Neural progenitor cell (in vitro differentiated cells): ENCODE data around the gene RAD51B. TPM values are rescaled to one million over a fixed set of nuclear protein-coding genes. Genes with fewer than 3 reads are reported as not detected.

Source experiments
- DNase-seq: peaks from one replicate; pipeline ENCODE4 v3.0.0-alpha.2; 2016; ENCODE audit warnings: low spot score
- H2AFZ ChIP-seq: fragments of 200-600 bp; sonication (generic); replicated peaks from 2 replicates; pipeline ENCODE4 v1.6.1; 2016; ENCODE audit warnings: antibody characterized with exemption
- H3F3A ChIP-seq: fragments of 200-600 bp; sonication (generic); 2 replicates; pipeline ENCODE4 v1.6.1; 2016; ENCODE audit warnings: antibody characterized with exemption, low read depth
- H3K27ac ChIP-seq: fragments of 200-600 bp; sonication (generic); 2 replicates; pipeline ENCODE4 v1.5.1; 2016; ENCODE audit warnings: mild to moderate bottlenecking
- H3K27me3 ChIP-seq: fragments of 200-600 bp; sonication (generic); 2 replicates; pipeline ENCODE4 v1.6.1; 2016; ENCODE audit warnings: mild to moderate bottlenecking, moderate library complexity
- H3K36me3 ChIP-seq: fragments of 200-600 bp; sonication (generic); 2 replicates; pipeline ENCODE4 v1.5.1; 2016
- H3K4me1 ChIP-seq: fragments of 200-600 bp; sonication (generic); 2 replicates; pipeline ENCODE4 v1.6.1; 2016; ENCODE audit warnings: mixed run types
- H3K4me2 ChIP-seq: fragments of 200-600 bp; sonication (generic); 2 replicates; pipeline ENCODE4 v1.6.1; 2016
- H3K4me3 ChIP-seq: fragments of 200-600 bp; sonication (generic); 2 replicates; pipeline ENCODE4 v1.5.1; 2016
- H3K79me2 ChIP-seq: fragments of 200-600 bp; sonication (generic); 2 replicates; pipeline ENCODE4 v1.6.1; 2016; ENCODE audit warnings: low read depth
- H3K9ac ChIP-seq: fragments of 200-600 bp; sonication (generic); 2 replicates; pipeline ENCODE4 v1.6.1; 2016
- H3K9me3 ChIP-seq: fragments of 200-600 bp; sonication (generic); 2 replicates; pipeline ENCODE4 v1.5.1; 2016; ENCODE audit warnings: low read depth
- H4K20me1 ChIP-seq: fragments of 200-600 bp; sonication (generic); 2 replicates; pipeline ENCODE4 v1.6.1; 2016; ENCODE audit warnings: low read depth
- H3K27ac Mint-ChIP-seq: 3 replicates; pipeline ENCODE4 v1.8.0; 2021; ENCODE audit warnings: mixed read lengths
- H3K27me3 Mint-ChIP-seq: 2 replicates; pipeline ENCODE4 v1.8.0; 2022; ENCODE audit warnings: low read depth, mild to moderate bottlenecking, inconsistent platforms, moderate library complexity, mixed read lengths; ENCODE audit not compliant: insufficient read depth
- H3K36me3 Mint-ChIP-seq: 3 replicates; pipeline ENCODE4 v1.8.0; 2021; ENCODE audit warnings: mixed read lengths
- H3K4me1 Mint-ChIP-seq: 3 replicates; pipeline ENCODE4 v1.8.0; 2021; ENCODE audit warnings: mixed read lengths
- H3K4me3 Mint-ChIP-seq: 3 replicates; pipeline ENCODE4 v1.8.0; 2021; ENCODE audit warnings: mild to moderate bottlenecking, moderate library complexity, mixed read lengths
- H3K9me3 Mint-ChIP-seq: 3 replicates; pipeline ENCODE4 v1.8.0; 2020; ENCODE audit warnings: mixed read lengths
- CTCF ChIP-seq: fragments of 200-600 bp; sonication (generic); IDR thresholded peaks from 2 replicates; pipeline ENCODE4 v1.5.1; 2017; ENCODE audit warnings: antibody characterized with exemption, mild to moderate bottlenecking
- EZH2 ChIP-seq: fragments of 200-600 bp; sonication (generic); IDR thresholded peaks from 2 replicates; pipeline ENCODE4 v1.6.1; 2017; ENCODE audit warnings: antibody characterized with exemption, mild to moderate bottlenecking, moderate library complexity
- EZH2phosphoT487 ChIP-seq: fragments of 200-600 bp; sonication (generic); IDR thresholded peaks from 2 replicates; pipeline ENCODE4 v1.6.1; 2017; ENCODE audit warnings: antibody characterized with exemption
- total RNA-seq: library from RNA; depleted of rRNA; stranded (reverse); fragments of >200 nt; gene quantifications from 2 replicates; pipeline ENCODE4 v1.2.3, GENCODE V29; 2015; ENCODE audit warnings: low replicate concordance

Gene RAD51B
- total RNA-seq, 1 donor from 2014 or later: 50.5 TPM

GRCh38 chr14:68766299-68767247 lies 947.0 kb downstream of the RAD51B start:
- peaks cover 9% of the 10 kb centered on the region for H3K27me3 Mint-ChIP-seq
- H3K27ac ChIP-seq: no peak overlapping the region
- peak overlapping the region; percentile 52 for H3K4me3 Mint-ChIP-seq
- H3K27ac Mint-ChIP-seq: peak overlapping the region; percentile 88
- H3K4me1 Mint-ChIP-seq: peaks cover 35% of the 10 kb centered on the region
- no peak overlapping the region for H3K4me3 ChIP-seq
- no peaks in the 10 kb centered on the region for H3K9me3 ChIP-seq
- no peaks in the 10 kb centered on the region for H3K27me3 ChIP-seq
- H3K36me3 ChIP-seq: no peaks in the 10 kb centered on the region
- no peaks in the 10 kb centered on the region for H4K20me1 ChIP-seq
- no peaks in the 10 kb centered on the region for H3F3A ChIP-seq
- H3K4me1 ChIP-seq: peaks cover 9% of the 10 kb centered on the region
- DNase-seq: no peak
- peaks cover 3% of the 10 kb centered on the region for H3K36me3 Mint-ChIP-seq
- peaks cover 5% of the 10 kb centered on the region for H3K9me3 Mint-ChIP-seq
- no peak overlapping the region for H3K4me2 ChIP-seq
- TF ChIP-seq EZH2phosphoT487 (no peak), EZH2 (no peak), CTCF (no peak)
- H2AFZ ChIP-seq: no peak overlapping the region
- no peak overlapping the region for H3K9ac ChIP-seq
- H3K79me2 ChIP-seq: no peaks in the 10 kb centered on the region

- Mint-ChIP-seq H3K9me3 (peaks cover 5% of the 10 kb centered on the region), H3K36me3 (peaks cover 3% of the 10 kb centered on the region), H3K27me3 (peaks cover 9% of the 10 kb centered on the region), H3K4me1 (peaks cover 39% of the 10 kb centered on the region), H3K27ac (peak overlapping the region; percentile 37), H3K4me3 (no peak overlapping the region)
- H3K4me1 ChIP-seq: peaks cover 9% of the 10 kb centered on the region
- DNase-seq: no peak
- H3F3A ChIP-seq: no peaks in the 10 kb centered on the region
- H3K4me3 ChIP-seq: no peak overlapping the region
- H3K4me2 ChIP-seq: no peak overlapping the region
- no peak overlapping the region for H3K9ac ChIP-seq
- no peaks in the 10 kb centered on the region for H3K9me3 ChIP-seq
- H2AFZ ChIP-seq: no peak overlapping the region
- H3K27me3 ChIP-seq: no peaks in the 10 kb centered on the region
- no peaks in the 10 kb centered on the region for H4K20me1 ChIP-seq
- H3K36me3 ChIP-seq: no peaks in the 10 kb centered on the region
- TF ChIP-seq EZH2 (no peak), CTCF (no peak), EZH2phosphoT487 (no peak)
- no peak overlapping the region for H3K27ac ChIP-seq
- H3K79me2 ChIP-seq: no peaks in the 10 kb centered on the region
These were observed 947.7 kb downstream of the RAD51B start for GRCh38 chr14:68767248-68767645.

GRCh38 chr14:68768316-68768715 lies 948.7 kb downstream of the RAD51B start:
- H3K9me3 Mint-ChIP-seq: peaks cover 6% of the 10 kb centered on the region

More at GRCh38 chr14:68768316-68768715, 948.7 kb downstream of the RAD51B start:
- peaks cover 29% of the 10 kb centered on the region for H3K4me1 Mint-ChIP-seq
- H3K79me2 ChIP-seq: no peaks in the 10 kb centered on the region
- no peak overlapping the region for H3K4me3 Mint-ChIP-seq
- no peak overlapping the region for H3K9ac ChIP-seq
- no peak overlapping the region for H3K4me3 ChIP-seq
- no peaks in the 10 kb centered on the region for H3F3A ChIP-seq
- H3K36me3 ChIP-seq: no peaks in the 10 kb centered on the region
- no peak overlapping the region for H3K27ac ChIP-seq
- peak overlapping the region; percentile 68 for H3K27ac Mint-ChIP-seq
- H3K27me3 Mint-ChIP-seq: peaks cover 9% of the 10 kb centered on the region
- no peak overlapping the region for H3K4me2 ChIP-seq
- H4K20me1 ChIP-seq: no peaks in the 10 kb centered on the region
- TF ChIP-seq CTCF (no peak), EZH2phosphoT487 (no peak), EZH2 (no peak)
- no peaks in the 10 kb centered on the region for H3K9me3 ChIP-seq
- H2AFZ ChIP-seq: no peak overlapping the region
- peaks cover under 1% of the 10 kb centered on the region for H3K4me1 ChIP-seq
- H3K27me3 ChIP-seq: no peaks in the 10 kb centered on the region
- H3K36me3 Mint-ChIP-seq: peaks cover 3% of the 10 kb centered on the region
- DNase-seq: no peak
